Thyroid gland (tissue), 4 donors: ENCODE results near the gene TPGS2.

Experiments
- CTCF ChIP-seq, 6 experiments: fragments of 200-600 bp in 3 of 6; fragments of 450-650 bp in 3 of 6; sonication (generic) in 3 of 6; IDR thresholded peaks; one replicate each; pipeline ENCODE4 v1.5.1; 2016 to 2019; ENCODE audit warnings: antibody characterized with exemption in 6 of 6, mild to moderate bottlenecking in 2 of 6, inconsistent platforms in 1 of 6, moderate library complexity in 1 of 6
- POLR2A ChIP-seq, 2 donors: fragments of 450-650 bp; IDR thresholded peaks; one replicate each; pipeline ENCODE4 v1.6.1; 2017; ENCODE audit warnings: antibody characterized with exemption in 2 of 2, mild to moderate bottlenecking in 2 of 2, moderate library complexity in 1 of 2

DNA sequence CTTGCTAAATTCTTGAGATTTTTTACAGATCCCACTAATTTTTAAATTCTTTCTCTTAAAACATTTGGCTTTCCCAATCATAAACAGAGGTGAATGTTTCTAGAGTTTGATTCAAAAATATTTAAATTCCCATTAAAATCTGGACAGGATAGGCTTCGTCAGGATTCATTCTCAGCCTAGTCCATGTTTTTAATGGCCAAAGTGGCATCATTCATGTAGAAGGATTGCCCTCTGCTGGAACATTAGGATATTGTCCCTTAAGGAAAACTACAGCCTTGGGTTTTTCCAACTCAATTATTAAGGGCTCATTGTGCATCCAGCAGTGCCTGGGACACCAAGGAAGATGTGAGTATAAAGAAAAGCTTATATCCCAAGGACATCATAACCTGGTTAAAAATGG lies 71.7 kb downstream of the TPGS2 start:
- peak; percentile 31 to 73 (median 56) for TF ChIP-seq CTCF (IDR thresholded peaks at IDR 0.05)
- TF ChIP-seq POLR2A (IDR thresholded peaks at IDR 0.05), result no peak
